K562 (cell line): ENCODE results near the gene ACTL10. TPM values are rescaled to one million over a fixed set of nuclear protein-coding genes. Genes with fewer than 3 reads are reported as not detected.
A peak's percentile ranks its signal among the peaks of the same experiment; 100 is the strongest.

Experiments
- ATAC-seq: fragments of 200-7000 bp; cut with Tn5 transposase; 3 replicates; pipeline ENCODE4 v1.9.1; 2020; ENCODE audit warnings: moderate library complexity
- BruUV-seq: library from RNA; stranded (reverse); fragments of 400-500 nt; replicated peaks from 2 replicates; lab custom pipeline; 2021; lab: Mats Ljungman, UMichigan
- CTCF ChIA-PET: fragments of 300-600 bp; formaldehyde crosslinking; extraction: SDS; loops from one replicate; lab custom pipeline; 2021; ENCODE audit warnings: low intra/inter-chr PET ratio; lab: Yijun Ruan, JAX
- POLR2A ChIA-PET: fragments of 300-600, 350-650 bp; sonication (Branson Sonifier 250); formaldehyde crosslinking; extraction: SDS; loops from one replicate; lab custom pipeline; 2021; ENCODE audit warnings: antibody characterized with exemption, inconsistent platforms; lab: Yijun Ruan, JAX
- DNase-seq, 4 experiments: peaks; one replicate each; pipeline versions ENCODE4 v3.0.0 to v3.0.0-alpha.2; 2011 to 2018; ENCODE audit warnings: low spot score in 3 of 4, mixed read lengths in 3 of 4; ENCODE audit errors: extremely low read depth in 1 of 4
- FAIRE-seq: peaks from 2 replicates; lab custom pipeline; 2011; peaks lifted over from hg19 to GRCh38; lab: Jason Lieb, UNC
- H2AFZ ChIP-seq: 2 replicates; pipeline ENCODE4 v1.6.0; 2011; ENCODE audit warnings: low read depth, low read length, control low read depth, inconsistent platforms
- H3K27ac ChIP-seq: fragments of 200-600 bp; 3 replicates; pipeline ENCODE4 v1.8.0; 2011; ENCODE audit warnings: low read depth, mild to moderate bottlenecking, control low read depth, inconsistent platforms, low read length, moderate library complexity, mixed read lengths; ENCODE audit errors: extremely low read depth
- H3K27me3 ChIP-seq, 2 experiments: fragments of 300-600 bp in 1 of 2; 2 replicates in 1 of 2; 3 replicates in 1 of 2; pipeline versions ENCODE4 v1.6.0 to v1.8.0; 2011; ENCODE audit warnings: inconsistent platforms in 2 of 2, low read length in 2 of 2, mild to moderate bottlenecking in 1 of 2, mixed read lengths in 1 of 2, moderate library complexity in 1 of 2; ENCODE audit not compliant: control insufficient read depth in 2 of 2, insufficient read depth in 2 of 2
- H3K36me3 ChIP-seq: fragments of 300-600 bp; 3 replicates; pipeline ENCODE4 v1.8.0; 2011; ENCODE audit warnings: mild to moderate bottlenecking, low read length, inconsistent platforms; ENCODE audit not compliant: control insufficient read depth, insufficient read depth
- H3K4me1 ChIP-seq, 2 experiments: fragments of 200-600 bp in 1 of 2; replicated peaks in 1 of 2; 2 replicates in 1 of 2; 3 replicates in 1 of 2; pipeline versions ENCODE4 v1.5.1 to v1.8.0; 2011; ENCODE audit warnings: inconsistent platforms in 2 of 2, low read length in 2 of 2, mild to moderate bottlenecking in 1 of 2, mixed read lengths in 1 of 2, moderate library complexity in 1 of 2; ENCODE audit not compliant: control insufficient read depth in 2 of 2, insufficient read depth in 2 of 2
- H3K4me2 ChIP-seq: 2 replicates; pipeline ENCODE4 v1.6.1; 2011; ENCODE audit warnings: low read length, control low read depth, inconsistent platforms, mixed read lengths; ENCODE audit not compliant: insufficient read depth
- H3K4me3 ChIP-seq: fragments of 200-600 bp; sonication (generic), shearing (Covaris generic); 2 replicates; pipeline ENCODE4 v1.5.1; 2016; ENCODE audit warnings: control low read depth, inconsistent platforms
- H3K79me2 ChIP-seq: fragments of 200-600 bp; 3 replicates; pipeline ENCODE4 v1.8.0; 2011; ENCODE audit warnings: low read length, inconsistent platforms; ENCODE audit not compliant: control insufficient read depth, insufficient read depth
- H3K9ac ChIP-seq, 2 experiments: 2 replicates each; pipeline versions ENCODE4 v1.6.0 to v1.6.1; 2011; ENCODE audit warnings: low read depth in 2 of 2, low read length in 2 of 2, control low read depth in 1 of 2, inconsistent platforms in 1 of 2, mild to moderate bottlenecking in 1 of 2, mixed read lengths in 1 of 2; ENCODE audit not compliant: insufficient read depth in 1 of 2
- H3K9me1 ChIP-seq: one replicate; pipeline ENCODE4 v1.6.0; 2011; ENCODE audit warnings: inconsistent platforms, mild to moderate bottlenecking, low read length, moderate library complexity; ENCODE audit not compliant: control insufficient read depth, insufficient read depth
- H3K9me3 ChIP-seq: replicated peaks from 2 replicates; pipeline ENCODE4 v1.5.1; 2011; ENCODE audit warnings: low read depth, low read length, inconsistent platforms; ENCODE audit not compliant: control insufficient read depth, insufficient read depth
- H4K20me1 ChIP-seq: replicated peaks from 2 replicates; pipeline ENCODE4 v1.6.1; 2011; ENCODE audit warnings: low read length, inconsistent platforms, mixed read lengths; ENCODE audit not compliant: control insufficient read depth, insufficient read depth
- CBX1 ChIP-seq: sonication (generic); IDR thresholded peaks from 2 replicates; pipeline ENCODE4 v1.6.1; 2016; ENCODE audit warnings: antibody characterized with exemption, low read depth, mild to moderate bottlenecking
- EGR1 ChIP-seq: fragments of 450-650 bp; conservative IDR thresholded peaks from 2 replicates; pipeline ENCODE4 v1.6.1; 2017; ENCODE audit warnings: mild to moderate bottlenecking
- MYBL2 ChIP-seq, 2 experiments: fragments of 450-650 bp in 1 of 2; sonication (generic) in 1 of 2; formaldehyde crosslinking in 1 of 2; IDR thresholded peaks; 2 replicates each; pipeline versions ENCODE4 v1.6.1 to v1.8.1; 2017 to 2022; ENCODE audit warnings: borderline replicate concordance in 1 of 2, inconsistent platforms in 1 of 2, low read depth in 1 of 2, mild to moderate bottlenecking in 1 of 2, missing genetic modification reagents in 1 of 2, moderate library complexity in 1 of 2
- NR2C1 ChIP-seq, 2 experiments: fragments of 450-650 bp; IDR thresholded peaks; 2 replicates each; pipeline ENCODE4 v1.6.1; 2017; ENCODE audit warnings: mild to moderate bottlenecking in 2 of 2, antibody characterized with exemption in 1 of 2, inconsistent platforms in 1 of 2, missing compliant biosample characterization in 1 of 2, missing genetic modification characterization in 1 of 2
- POLR2H ChIP-seq: IDR thresholded peaks from 2 replicates; pipeline ENCODE4 v1.6.1; 2016; ENCODE audit warnings: missing genetic modification characterization, low read depth, mild to moderate bottlenecking, control low read depth, missing compliant biosample characterization, moderate library complexity
- ZNF212 ChIP-seq: fragments of 450-650 bp; formaldehyde crosslinking; IDR thresholded peaks from 2 replicates; pipeline ENCODE4 v1.4.0; 2020; ENCODE audit warnings: mild to moderate bottlenecking
- ZNF263 ChIP-seq: sonication (generic); formaldehyde crosslinking; IDR thresholded peaks from 2 replicates; pipeline ENCODE4 v1.8.0; 2022; ENCODE audit warnings: mild to moderate bottlenecking, missing genetic modification reagents, borderline replicate concordance
- ZNF76 ChIP-seq: fragments of 250-450 bp; sonication (Bioruptor Pico); IDR thresholded peaks from 2 replicates; pipeline ENCODE4 v1.4.0; 2020; ENCODE audit warnings: mild to moderate bottlenecking, moderate library complexity, borderline replicate concordance
- WGBS: fragments of 100-300 bp; shearing (Covaris generic); methylation state at CpG from one replicate; pipeline ENCODE4 v1.1.6; 2016; ENCODE audit warnings: low coverage, mixed read lengths; ENCODE audit not compliant: insufficient coverage; ENCODE audit errors: missing lambda C conversion rate; 5-methylcytosine and 5-hydroxymethylcytosine counted together
- in situ Hi-C: fragments of 300-500 bp; cut with MboI; formaldehyde crosslinking; loops from 4 replicates; pipeline ENCODE4 v1.15.0; 2018; ENCODE audit warnings: inconsistent platforms, mixed read lengths
- intact Hi-C: fragments of 100-400 bp; cut with micrococcal nuclease; formaldehyde crosslinking; loops from 2 replicates; pipeline ENCODE4 v1.14.2; 2022
- polyA plus RNA-seq, 8 experiments: library from polyadenylated mRNA; depleted of rRNA in 4 of 8; stranded (reverse) in 5 of 8; unstranded in 3 of 8; fragments of >200 nt; fragmentation: Nextera tagmentation in 2 of 8; fragmentation: Illumina TruSeq in 1 of 8; extraction: Ambion mirVana in 2 of 8; extraction: Trizol in 1 of 8; gene quantifications; 2 replicates each; pipeline versions ENCODE4 v1.2.1 to v1.2.3, GENCODE V29; 2011 to 2014; ENCODE audit warnings: inconsistent platforms in 1 of 8, missing spikeins in 1 of 8
- total RNA-seq, 7 experiments: library from RNA; depleted of rRNA in 6 of 7; stranded (reverse); fragments of >200 nt in 6 of 7; fragmentation: Illumina TruSeq in 2 of 7; extraction: Trizol in 2 of 7; gene quantifications; 2 replicates each; pipeline versions ENCODE4 v1.2.1 to v1.2.3, GENCODE V29; 2011 to 2021; ENCODE audit warnings: low replicate concordance in 1 of 7
- TF ChIP-seq, protein P1 (sequence below), 2 experiments: IDR thresholded peaks in 1 of 2; conservative IDR thresholded peaks in 1 of 2; 2 replicates each; pipeline ENCODE4 v1.6.1; 2016; ENCODE audit warnings: low read depth in 2 of 2, mild to moderate bottlenecking in 1 of 2, missing compliant biosample characterization in 1 of 2, missing genetic modification characterization in 1 of 2, moderate library complexity in 1 of 2
- TF ChIP-seq, protein P2 (sequence below): sonication (generic); formaldehyde crosslinking; IDR thresholded peaks from 2 replicates; pipeline ENCODE4 v1.8.0; 2022; ENCODE audit warnings: mild to moderate bottlenecking, missing genetic modification reagents
- TF ChIP-seq, protein P3 (sequence below): sonication (generic); formaldehyde crosslinking; IDR thresholded peaks from 2 replicates; pipeline ENCODE4 v1.8.0; 2022; ENCODE audit warnings: mild to moderate bottlenecking, missing genetic modification reagents
- TF ChIP-seq, protein P4 (sequence below): sonication (generic); IDR thresholded peaks from 2 replicates; pipeline ENCODE4 v1.6.1; 2016
- TF ChIP-seq, protein P5 (sequence below): fragments of 450-650 bp; IDR thresholded peaks from 2 replicates; pipeline ENCODE4 v1.6.1; 2016

Gene ACTL10
- total and polyA plus RNA-seq, 9 of the 15 experiments (the other 6 are each of a cell fraction or from before 2014, with no cell fraction given) = 0.07 to 0.14 TPM; not detected in 7

DNA sequence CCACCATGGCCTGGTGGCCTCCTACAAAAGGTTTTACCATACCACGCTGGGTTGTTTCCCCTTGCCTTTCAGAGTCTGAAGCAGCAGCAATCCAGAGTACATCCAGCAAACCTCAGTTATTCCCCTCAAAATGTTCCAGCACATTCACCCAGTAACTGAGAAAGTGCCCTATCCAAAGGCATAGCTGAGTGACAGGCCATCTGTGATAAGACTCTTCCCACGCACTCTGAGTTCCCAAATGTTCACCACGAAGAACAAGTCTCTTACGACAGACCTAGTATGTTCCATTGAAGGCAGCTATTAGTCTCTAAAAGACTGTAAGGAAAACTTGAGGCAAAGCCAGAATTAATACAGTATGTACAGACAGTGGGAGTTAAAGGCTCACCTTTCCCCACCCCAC is 36.2 kb upstream of the ACTL10 start:
- H2AFZ ChIP-seq = no peak overlapping the region
- CTCF ChIA-PET = no interaction called here
- in situ Hi-C loops = no loop called here
- H3K4me3 ChIP-seq = no peak overlapping the region
- POLR2A ChIA-PET = interaction anchor here (0.7 to 1.7 kb wide), 5 partner anchors 10 to 29 kb away, joined by 3 to 5 read pairs (median 4); no protein-coding TSS in a partner anchor
- no peaks in the 10 kb centered on the region for H3K79me2 ChIP-seq
- FAIRE-seq (peak; percentile 86), ATAC-seq (peak; percentile 70), DNase-seq (peak in 2 of 4 experiments; percentile 22 to 46)
- 31% methylated on average over 4 of the region's 4 CpGs for WGBS
- peaks cover 29% of the 10 kb centered on the region; the same call in 2 of the 3 replicates for H3K36me3 ChIP-seq
- no peak overlapping the region for H3K27ac ChIP-seq
- intact Hi-C loops = no loop called here
- H3K9me3 ChIP-seq = no peaks in the 10 kb centered on the region
- peaks cover 5 to 10% of the 10 kb centered on the region in 2 experiments; a peak in 3 of 5 replicates for H3K4me1 ChIP-seq
- no peaks in the 10 kb centered on the region for H3K9me1 ChIP-seq
- H3K4me2 ChIP-seq = no peak overlapping the region
- H4K20me1 ChIP-seq = no peaks in the 10 kb centered on the region
- no peaks in the 10 kb centered on the region for H3K27me3 ChIP-seq
- H3K9ac ChIP-seq = peak overlapping the region in 1 of 2 experiments; percentile 10; a peak in 1 of 4 replicates
- no TSS peak for BruUV-seq
- TF ChIP-seq, protein P1, sequence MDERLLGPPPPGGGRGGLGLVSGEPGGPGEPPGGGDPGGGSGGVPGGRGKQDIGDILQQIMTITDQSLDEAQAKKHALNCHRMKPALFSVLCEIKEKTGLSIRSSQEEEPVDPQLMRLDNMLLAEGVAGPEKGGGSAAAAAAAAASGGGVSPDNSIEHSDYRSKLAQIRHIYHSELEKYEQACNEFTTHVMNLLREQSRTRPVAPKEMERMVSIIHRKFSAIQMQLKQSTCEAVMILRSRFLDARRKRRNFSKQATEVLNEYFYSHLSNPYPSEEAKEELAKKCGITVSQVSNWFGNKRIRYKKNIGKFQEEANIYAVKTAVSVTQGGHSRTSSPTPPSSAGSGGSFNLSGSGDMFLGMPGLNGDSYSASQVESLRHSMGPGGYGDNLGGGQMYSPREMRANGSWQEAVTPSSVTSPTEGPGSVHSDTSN (CRISPR knock-in tag; IDR thresholded peaks at IDR 0.05; ENCODE audit: low read depth) = peak; percentile 58
- TF ChIP-seq, protein P1 (tag; conservative IDR thresholded peaks at IDR 0.05; ENCODE audit: low read depth) = peak; percentile 81
- TF ChIP-seq NR2C1 (IDR thresholded peaks at IDR 0.05) (no peak), NR2C1 (tag; IDR thresholded peaks at IDR 0.05) (no peak), ZNF263 (CRISPR knock-in tag) (no peak), CBX1 (no peak), POLR2H (no peak), ZNF212 (CRISPR knock-in tag) (no peak), EGR1 (peak; percentile 87), ZNF76 (CRISPR knock-in tag) (no peak), MYBL2 (IDR thresholded peaks at IDR 0.05; ENCODE audit: low read depth) (no peak), MYBL2 (CRISPR knock-in tag; IDR thresholded peaks at IDR 0.05; ENCODE audit: borderline replicate concordance) (no peak)
- TF ChIP-seq, protein P2, sequence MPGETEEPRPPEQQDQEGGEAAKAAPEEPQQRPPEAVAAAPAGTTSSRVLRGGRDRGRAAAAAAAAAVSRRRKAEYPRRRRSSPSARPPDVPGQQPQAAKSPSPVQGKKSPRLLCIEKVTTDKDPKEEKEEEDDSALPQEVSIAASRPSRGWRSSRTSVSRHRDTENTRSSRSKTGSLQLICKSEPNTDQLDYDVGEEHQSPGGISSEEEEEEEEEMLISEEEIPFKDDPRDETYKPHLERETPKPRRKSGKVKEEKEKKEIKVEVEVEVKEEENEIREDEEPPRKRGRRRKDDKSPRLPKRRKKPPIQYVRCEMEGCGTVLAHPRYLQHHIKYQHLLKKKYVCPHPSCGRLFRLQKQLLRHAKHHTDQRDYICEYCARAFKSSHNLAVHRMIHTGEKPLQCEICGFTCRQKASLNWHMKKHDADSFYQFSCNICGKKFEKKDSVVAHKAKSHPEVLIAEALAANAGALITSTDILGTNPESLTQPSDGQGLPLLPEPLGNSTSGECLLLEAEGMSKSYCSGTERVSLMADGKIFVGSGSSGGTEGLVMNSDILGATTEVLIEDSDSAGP = no peak
- TF ChIP-seq, protein P3, sequence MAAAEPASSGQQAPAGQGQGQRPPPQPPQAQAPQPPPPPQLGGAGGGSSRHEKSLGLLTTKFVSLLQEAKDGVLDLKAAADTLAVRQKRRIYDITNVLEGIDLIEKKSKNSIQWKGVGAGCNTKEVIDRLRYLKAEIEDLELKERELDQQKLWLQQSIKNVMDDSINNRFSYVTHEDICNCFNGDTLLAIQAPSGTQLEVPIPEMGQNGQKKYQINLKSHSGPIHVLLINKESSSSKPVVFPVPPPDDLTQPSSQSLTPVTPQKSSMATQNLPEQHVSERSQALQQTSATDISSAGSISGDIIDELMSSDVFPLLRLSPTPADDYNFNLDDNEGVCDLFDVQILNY = no peak
- TF ChIP-seq, protein P4, sequence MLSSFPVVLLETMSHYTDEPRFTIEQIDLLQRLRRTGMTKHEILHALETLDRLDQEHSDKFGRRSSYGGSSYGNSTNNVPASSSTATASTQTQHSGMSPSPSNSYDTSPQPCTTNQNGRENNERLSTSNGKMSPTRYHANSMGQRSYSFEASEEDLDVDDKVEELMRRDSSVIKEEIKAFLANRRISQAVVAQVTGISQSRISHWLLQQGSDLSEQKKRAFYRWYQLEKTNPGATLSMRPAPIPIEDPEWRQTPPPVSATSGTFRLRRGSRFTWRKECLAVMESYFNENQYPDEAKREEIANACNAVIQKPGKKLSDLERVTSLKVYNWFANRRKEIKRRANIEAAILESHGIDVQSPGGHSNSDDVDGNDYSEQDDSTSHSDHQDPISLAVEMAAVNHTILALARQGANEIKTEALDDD = 0 out of 2 replicates have a peak, but pooled peaks have one; percentile 18
- TF ChIP-seq, protein P5, sequence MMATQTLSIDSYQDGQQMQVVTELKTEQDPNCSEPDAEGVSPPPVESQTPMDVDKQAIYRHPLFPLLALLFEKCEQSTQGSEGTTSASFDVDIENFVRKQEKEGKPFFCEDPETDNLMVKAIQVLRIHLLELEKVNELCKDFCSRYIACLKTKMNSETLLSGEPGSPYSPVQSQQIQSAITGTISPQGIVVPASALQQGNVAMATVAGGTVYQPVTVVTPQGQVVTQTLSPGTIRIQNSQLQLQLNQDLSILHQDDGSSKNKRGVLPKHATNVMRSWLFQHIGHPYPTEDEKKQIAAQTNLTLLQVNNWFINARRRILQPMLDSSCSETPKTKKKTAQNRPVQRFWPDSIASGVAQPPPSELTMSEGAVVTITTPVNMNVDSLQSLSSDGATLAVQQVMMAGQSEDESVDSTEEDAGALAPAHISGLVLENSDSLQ = peak; percentile 95
